ENCODE results near the gene MED13. TPM values are rescaled to one million over a fixed set of nuclear protein-coding genes. Genes with fewer than 3 reads are reported as not detected.

Gene MED13
- total and polyA plus RNA-seq, 9 of the 15 experiments (the other 6 are each of a cell fraction or from before 2014, with no cell fraction given), result 5.4 to 48.4 (median 28.2) TPM

DNA sequence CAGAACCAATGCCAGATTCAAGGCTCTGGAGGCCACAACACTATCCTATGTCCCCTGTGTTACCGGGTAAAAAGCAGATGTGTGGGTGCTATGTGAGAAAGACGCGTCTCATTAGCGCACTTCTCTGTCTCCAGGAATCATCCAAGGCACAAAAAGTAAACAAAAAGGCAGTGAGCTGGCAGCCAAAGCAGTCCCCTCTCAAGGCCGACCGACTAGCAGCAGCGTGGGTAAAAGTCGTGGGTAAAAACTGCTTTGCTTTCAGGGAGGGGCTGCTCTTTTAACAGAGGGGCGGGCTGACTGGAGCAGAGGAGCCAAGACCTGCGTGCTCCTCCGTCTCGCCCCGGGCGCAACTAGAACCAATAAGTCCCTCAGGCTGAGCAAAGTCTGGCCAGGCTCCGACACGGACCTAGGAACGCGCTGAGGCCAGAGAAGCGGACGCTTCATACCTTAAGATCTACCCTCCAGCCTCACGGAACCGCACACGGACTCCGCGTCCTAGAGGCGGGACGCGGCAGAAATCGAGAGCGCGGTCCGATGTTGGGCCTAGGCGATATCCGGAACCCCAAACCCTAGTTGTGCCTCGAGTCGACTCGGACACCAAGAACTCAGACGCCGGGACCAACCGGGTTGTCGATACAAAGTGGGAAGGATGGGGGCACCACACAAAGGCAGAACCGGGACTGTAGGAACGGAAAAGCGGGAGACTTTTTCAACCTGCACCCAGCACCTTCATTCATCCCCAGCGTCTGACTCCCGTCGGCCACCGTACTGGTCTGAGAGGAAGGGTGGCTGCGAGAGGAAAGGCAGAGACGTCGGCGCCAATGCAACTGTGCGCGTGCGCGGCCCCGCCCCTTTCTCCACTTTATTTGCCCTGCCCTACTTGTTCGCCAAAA is 137.6 kb downstream of the MED13 start, which contains the start of gene INTS2 (continued):
- TF ChIP-seq ZNF282 (CRISPR knock-in tag; IDR thresholded peaks at IDR 0.05) (peak; percentile 73; the same call in 1 of the 2 replicates), U2AF1 (optimal IDR thresholded peaks at IDR 0.05; ENCODE audit: low read depth, low read length) (no peak), RBBP5 (IDR thresholded peaks at IDR 0.05; ENCODE audit: borderline replicate concordance, insufficient read depth, low read length, poor library complexity, severe bottlenecking) (peak; percentile 91), NFIC (IDR thresholded peaks at IDR 0.05) (peak; percentile 38), ZNF23 (CRISPR knock-in tag; IDR thresholded peaks at IDR 0.05) (no peak), MTA3 (IDR thresholded peaks at IDR 0.05; ENCODE audit: borderline replicate concordance) (peak; percentile 98), POLR2AphosphoS2 (IDR thresholded peaks at IDR 0.05; ENCODE audit: low read length) (no peak), RFX7 (CRISPR knock-in tag; IDR thresholded peaks at IDR 0.05) (no peak), SP2 (IDR thresholded peaks at IDR 0.05; ENCODE audit: extremely low read depth, low read depth, low read length, poor library complexity, severe bottlenecking) (no peak), PHB2 (IDR thresholded peaks at IDR 0.05; ENCODE audit: low read depth) (no peak), EP300 (IDR thresholded peaks at IDR 0.05; ENCODE audit: low read length) (0 out of 2 replicates have a peak, but pooled peaks have one; percentile 3)
- TF ChIP-seq, protein P1, sequence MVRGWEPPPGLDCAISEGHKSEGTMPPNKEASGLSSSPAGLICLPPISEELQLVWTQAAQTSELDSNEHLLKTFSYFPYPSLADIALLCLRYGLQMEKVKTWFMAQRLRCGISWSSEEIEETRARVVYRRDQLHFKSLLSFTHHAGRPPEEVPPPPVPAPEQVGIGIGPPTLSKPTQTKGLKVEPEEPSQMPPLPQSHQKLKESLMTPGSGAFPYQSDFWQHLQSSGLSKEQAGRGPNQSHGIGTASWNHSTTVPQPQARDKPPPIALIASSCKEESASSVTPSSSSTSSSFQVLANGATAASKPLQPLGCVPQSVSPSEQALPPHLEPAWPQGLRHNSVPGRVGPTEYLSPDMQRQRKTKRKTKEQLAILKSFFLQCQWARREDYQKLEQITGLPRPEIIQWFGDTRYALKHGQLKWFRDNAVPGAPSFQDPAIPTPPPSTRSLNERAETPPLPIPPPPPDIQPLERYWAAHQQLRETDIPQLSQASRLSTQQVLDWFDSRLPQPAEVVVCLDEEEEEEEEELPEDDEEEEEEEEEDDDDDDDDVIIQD (CRISPR knock-in tag; IDR thresholded peaks at IDR 0.05), result 0 out of 2 replicates have a peak, but pooled peaks have one; percentile 3
- TF ChIP-seq, protein P2, sequence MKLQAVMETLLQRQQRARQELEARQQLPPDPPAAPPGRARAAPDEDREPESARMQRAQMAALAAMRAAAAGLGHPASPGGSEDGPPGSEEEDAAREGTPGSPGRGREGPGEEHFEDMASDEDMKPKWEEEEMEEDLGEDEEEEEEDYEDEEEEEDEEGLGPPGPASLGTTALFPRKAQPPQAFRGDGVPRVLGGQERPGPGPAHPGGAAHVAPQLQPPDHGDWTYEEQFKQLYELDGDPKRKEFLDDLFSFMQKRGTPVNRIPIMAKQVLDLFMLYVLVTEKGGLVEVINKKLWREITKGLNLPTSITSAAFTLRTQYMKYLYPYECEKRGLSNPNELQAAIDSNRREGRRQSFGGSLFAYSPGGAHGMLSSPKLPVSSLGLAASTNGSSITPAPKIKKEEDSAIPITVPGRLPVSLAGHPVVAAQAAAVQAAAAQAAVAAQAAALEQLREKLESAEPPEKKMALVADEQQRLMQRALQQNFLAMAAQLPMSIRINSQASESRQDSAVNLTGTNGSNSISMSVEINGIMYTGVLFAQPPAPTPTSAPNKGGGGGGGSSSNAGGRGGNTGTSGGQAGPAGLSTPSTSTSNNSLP (IDR thresholded peaks at IDR 0.05; ENCODE audit: borderline replicate concordance, low read depth, low read length), result 0 out of 2 replicates have a peak, but pooled peaks have one; percentile 34
- TF ChIP-seq, protein P3, sequence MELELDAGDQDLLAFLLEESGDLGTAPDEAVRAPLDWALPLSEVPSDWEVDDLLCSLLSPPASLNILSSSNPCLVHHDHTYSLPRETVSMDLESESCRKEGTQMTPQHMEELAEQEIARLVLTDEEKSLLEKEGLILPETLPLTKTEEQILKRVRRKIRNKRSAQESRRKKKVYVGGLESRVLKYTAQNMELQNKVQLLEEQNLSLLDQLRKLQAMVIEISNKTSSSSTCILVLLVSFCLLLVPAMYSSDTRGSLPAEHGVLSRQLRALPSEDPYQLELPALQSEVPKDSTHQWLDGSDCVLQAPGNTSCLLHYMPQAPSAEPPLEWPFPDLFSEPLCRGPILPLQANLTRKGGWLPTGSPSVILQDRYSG (tag; conservative IDR thresholded peaks at IDR 0.05; ENCODE audit: low read depth), result no peak
- TF ChIP-seq, protein P4, sequence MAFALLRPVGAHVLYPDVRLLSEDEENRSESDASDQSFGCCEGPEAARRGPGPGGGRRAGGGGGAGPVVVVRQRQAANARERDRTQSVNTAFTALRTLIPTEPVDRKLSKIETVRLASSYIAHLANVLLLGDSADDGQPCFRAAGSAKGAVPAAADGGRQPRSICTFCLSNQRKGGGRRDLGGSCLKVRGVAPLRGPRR (CRISPR knock-in tag; IDR thresholded peaks at IDR 0.05), result no peak
- TF ChIP-seq, protein P5, sequence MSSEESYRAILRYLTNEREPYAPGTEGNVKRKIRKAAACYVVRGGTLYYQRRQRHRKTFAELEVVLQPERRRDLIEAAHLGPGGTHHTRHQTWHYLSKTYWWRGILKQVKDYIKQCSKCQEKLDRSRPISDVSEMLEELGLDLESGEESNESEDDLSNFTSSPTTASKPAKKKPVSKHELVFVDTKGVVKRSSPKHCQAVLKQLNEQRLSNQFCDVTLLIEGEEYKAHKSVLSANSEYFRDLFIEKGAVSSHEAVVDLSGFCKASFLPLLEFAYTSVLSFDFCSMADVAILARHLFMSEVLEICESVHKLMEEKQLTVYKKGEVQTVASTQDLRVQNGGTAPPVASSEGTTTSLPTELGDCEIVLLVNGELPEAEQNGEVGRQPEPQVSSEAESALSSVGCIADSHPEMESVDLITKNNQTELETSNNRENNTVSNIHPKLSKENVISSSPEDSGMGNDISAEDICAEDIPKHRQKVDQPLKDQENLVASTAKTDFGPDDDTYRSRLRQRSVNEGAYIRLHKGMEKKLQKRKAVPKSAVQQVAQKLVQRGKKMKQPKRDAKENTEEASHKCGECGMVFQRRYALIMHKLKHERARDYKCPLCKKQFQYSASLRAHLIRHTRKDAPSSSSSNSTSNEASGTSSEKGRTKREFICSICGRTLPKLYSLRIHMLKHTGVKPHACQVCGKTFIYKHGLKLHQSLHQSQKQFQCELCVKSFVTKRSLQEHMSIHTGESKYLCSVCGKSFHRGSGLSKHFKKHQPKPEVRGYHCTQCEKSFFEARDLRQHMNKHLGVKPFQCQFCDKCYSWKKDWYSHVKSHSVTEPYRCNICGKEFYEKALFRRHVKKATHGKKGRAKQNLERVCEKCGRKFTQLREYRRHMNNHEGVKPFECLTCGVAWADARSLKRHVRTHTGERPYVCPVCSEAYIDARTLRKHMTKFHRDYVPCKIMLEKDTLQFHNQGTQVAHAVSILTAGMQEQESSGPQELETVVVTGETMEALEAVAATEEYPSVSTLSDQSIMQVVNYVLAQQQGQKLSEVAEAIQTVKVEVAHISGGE (CRISPR knock-in tag; IDR thresholded peaks at IDR 0.05), result peak; percentile 74 to 96 (median 75); a peak in 5 of 6 replicates
